NT2/D1 (cell line): ENCODE measurements around the gene PROSER3.
A peak's percentile ranks its signal among the peaks of the same experiment; 100 is the strongest.

Source experiments
- DNase-seq: peaks from one replicate; pipeline ENCODE4 v3.0.0-alpha.2; 2011; ENCODE audit warnings: low read depth, low spot score
- H3K27me3 ChIP-seq: 2 replicates; pipeline ENCODE4 v1.6.0; 2011; ENCODE audit warnings: mild to moderate bottlenecking; ENCODE audit not compliant: insufficient read length, insufficient read depth
- H3K36me3 ChIP-seq: 2 replicates; pipeline ENCODE4 v1.6.1; 2011; ENCODE audit warnings: mild to moderate bottlenecking, low read length, mixed read lengths; ENCODE audit not compliant: insufficient read depth, insufficient read length
- H3K4me1 ChIP-seq: 2 replicates; pipeline ENCODE4 v1.5.1; 2011; ENCODE audit not compliant: insufficient read depth, insufficient read length
- H3K4me3 ChIP-seq: 2 replicates; pipeline ENCODE4 v1.5.1; 2011; ENCODE audit warnings: low read depth; ENCODE audit not compliant: insufficient read length
- H3K9ac ChIP-seq: 2 replicates; pipeline ENCODE4 v1.6.0; 2011; ENCODE audit warnings: low read depth; ENCODE audit not compliant: insufficient read length
- H3K9me3 ChIP-seq: 2 replicates; pipeline ENCODE4 v1.5.1; 2011; ENCODE audit warnings: mild to moderate bottlenecking, low read length; ENCODE audit not compliant: insufficient read depth
- SUZ12 ChIP-seq: IDR thresholded peaks from 2 replicates; pipeline ENCODE4 v1.6.1; 2011; ENCODE audit not compliant: insufficient read length, insufficient read depth; ENCODE audit errors: extremely low read depth
- YY1 ChIP-seq: IDR thresholded peaks from 2 replicates; pipeline ENCODE4 v1.6.1; 2011; ENCODE audit not compliant: insufficient read length, insufficient read depth
- ZNF274 ChIP-seq: IDR thresholded peaks from 2 replicates; pipeline ENCODE4 v1.6.1; 2011; ENCODE audit warnings: mild to moderate bottlenecking, low read depth, low read length

PROSER3 gene

DNA sequence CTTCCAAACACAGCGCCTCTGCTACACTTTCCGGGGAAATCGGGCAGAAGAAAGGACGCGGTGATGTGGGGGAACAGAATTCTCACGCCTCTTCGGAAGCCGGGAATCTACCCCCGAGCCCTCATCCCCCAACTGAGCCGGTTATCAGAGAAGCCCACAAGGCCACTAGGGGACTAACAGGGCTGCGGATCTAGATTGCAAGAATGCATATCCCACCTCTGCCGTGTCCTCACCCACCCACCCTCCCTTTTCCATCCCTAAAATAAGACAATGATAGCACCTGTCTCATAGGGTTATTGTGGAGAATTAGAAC lies 16.8 kb upstream of the PROSER3 start:
- Histone ChIP-seq H3K9me3 (no peaks in the 10 kb centered on the region), H3K27me3 (no peaks in the 10 kb centered on the region), H3K9ac (peak overlapping the region; percentile 74), H3K4me1 (peaks cover 9% of the 10 kb centered on the region), H3K36me3 (peaks cover 48% of the 10 kb centered on the region), H3K4me3 (peak overlapping the region; percentile 26)
- TF ChIP-seq SUZ12 (no peak), ZNF274 (no peak), YY1 (no peak)
- no peak for DNase-seq

DNA sequence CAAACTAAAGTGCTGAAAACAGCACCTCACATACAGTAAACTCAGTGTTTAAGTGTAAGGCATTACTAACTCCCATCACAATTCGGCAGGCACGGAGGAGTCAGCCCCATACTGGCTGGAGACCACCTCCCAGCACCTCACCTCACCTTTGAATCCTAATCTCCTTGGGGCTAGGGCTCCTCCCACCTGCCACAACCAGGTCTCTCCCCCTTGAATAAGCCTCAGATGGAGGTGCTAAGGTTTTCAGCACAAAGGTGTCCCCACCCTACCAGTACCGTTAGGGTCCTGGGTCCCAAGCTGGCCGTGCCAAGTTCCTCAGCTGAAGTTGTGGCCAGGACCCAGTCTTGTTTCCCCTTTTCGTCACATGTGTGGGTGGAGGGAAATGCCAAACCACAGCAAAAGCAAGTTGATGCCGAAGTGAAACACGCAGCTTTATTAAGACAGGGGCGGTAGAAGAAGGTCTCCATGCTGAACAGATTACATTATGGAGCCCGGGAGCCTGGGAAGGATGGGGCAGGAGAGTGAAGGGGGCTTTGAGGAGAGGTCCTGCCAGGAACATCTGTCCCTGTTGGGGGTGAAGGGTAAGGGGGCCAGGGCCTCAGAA lies 15.8 kb upstream of the PROSER3 start, which contains the start of gene IGFLR1:
Gene IGFLR1, minus strand, starts transcription at position 332 of the 604 bp plus-strand sequence. CDS start 1,272 bp downstream, outside the sequence.
- peaks cover 37% of the 10 kb centered on the region for H3K36me3 ChIP-seq
- no peaks in the 10 kb centered on the region for H3K9me3 ChIP-seq
- TF ChIP-seq SUZ12: no peak
- no peak for TF ChIP-seq YY1
- TF ChIP-seq ZNF274: no peak
- peak within 1 kb of the TSS; percentile 74 for H3K9ac ChIP-seq
- peak within 1 kb of the TSS; percentile 26 for H3K4me3 ChIP-seq
- no peak for DNase-seq
- H3K4me1 ChIP-seq: peaks cover 9% of the 10 kb centered on the region
- H3K27me3 ChIP-seq: no peaks in the 10 kb centered on the region

DNA sequence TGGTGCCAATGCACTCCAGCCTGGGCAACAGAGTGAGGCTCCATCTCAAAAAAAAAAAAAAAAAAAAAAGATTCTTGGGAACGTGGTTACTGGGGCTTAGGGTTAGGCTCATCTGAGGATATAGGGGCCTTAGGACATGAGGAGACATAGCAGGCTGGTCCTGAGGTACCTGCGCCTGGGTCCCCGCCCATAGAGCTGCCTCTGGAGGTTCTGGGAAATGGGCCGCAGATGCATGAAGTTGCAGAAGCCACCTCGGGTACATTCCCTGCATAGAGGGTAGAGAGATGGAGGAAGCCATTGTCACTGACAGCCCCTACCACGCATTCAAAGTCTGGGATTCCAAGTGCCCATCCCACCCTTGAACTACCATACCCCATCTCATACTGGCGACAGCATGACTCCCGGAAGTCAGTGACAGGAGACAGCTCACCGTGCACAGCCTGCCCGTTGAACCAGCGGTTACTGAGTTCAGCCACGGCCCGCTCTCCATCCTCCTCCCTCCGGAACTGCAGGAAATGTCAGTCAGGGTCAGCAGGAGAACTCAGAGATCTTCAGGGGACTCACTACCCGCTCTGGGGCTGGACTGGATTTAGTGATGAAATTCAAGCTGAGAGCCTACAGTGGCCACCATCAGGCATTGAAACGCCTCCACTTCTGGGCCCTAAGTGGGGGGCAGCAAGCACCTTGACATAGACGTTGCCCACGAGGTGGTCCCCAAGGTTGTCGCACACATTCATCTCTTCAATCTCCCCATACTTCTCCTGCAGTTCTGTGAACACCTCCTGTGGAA lies 14.1 kb upstream of the PROSER3 start:
- peaks cover 21% of the 10 kb centered on the region for H3K36me3 ChIP-seq
- no peak for DNase-seq
- TF ChIP-seq SUZ12 (no peak), ZNF274 (no peak), YY1 (no peak)
- H3K4me1 ChIP-seq: peaks cover 9% of the 10 kb centered on the region
- H3K9me3 ChIP-seq: no peaks in the 10 kb centered on the region
- H3K27me3 ChIP-seq: no peaks in the 10 kb centered on the region
- H3K9ac ChIP-seq: peak overlapping the region; percentile 33
- H3K4me3 ChIP-seq: peak overlapping the region; percentile 68

DNA sequence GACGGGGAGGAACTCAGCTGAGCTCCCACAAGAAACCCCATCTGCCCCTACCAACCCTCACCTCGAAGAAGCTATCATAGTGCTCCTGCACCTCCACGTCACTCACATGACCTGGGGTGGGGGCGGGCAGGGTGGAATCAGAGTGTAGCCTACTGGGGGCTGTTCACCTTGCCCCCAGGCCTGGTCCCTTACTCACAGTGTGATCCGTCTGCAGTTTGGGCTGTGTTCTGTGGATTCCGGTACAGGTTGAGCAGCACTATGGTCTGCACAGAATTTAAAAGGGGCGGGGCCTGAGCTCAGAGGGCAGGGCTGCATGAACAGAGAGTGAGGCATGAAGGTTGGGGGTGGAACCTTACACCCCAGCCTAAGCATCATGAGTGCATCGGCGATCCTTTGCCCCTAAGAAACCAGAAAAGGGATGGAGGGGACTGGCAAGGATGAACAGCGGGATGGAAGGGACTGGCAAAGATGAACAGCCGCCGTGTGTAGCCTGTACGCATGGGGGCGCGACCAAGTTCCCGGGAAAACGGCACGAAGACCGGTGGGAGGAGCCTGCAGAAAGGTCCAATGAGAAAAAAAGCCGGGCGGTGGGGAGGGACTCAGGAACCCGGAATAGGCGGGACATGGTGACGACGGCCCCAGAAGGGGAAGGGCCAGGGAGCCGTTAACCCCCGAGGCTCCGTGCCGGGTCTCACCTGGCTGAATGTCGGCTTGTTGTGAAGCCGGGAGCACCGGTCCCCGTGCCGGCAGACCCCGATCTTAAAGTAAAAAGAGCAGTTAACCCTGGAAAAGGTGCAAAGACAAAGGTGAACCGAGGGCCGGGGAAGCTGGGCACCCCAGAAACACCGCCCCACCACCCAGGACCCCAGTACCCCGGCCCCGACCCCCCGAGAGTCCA lies 13.3 kb upstream of the PROSER3 start:
- H3K4me3 ChIP-seq: peak overlapping the region; percentile 68
- peak overlapping the region; percentile 82 for H3K9ac ChIP-seq
- TF ChIP-seq ZNF274 (no peak), SUZ12 (no peak), YY1 (no peak)
- no peaks in the 10 kb centered on the region for H3K9me3 ChIP-seq
- peaks cover 7% of the 10 kb centered on the region for H3K4me1 ChIP-seq
- peak; percentile 88 for DNase-seq
- no peaks in the 10 kb centered on the region for H3K27me3 ChIP-seq
- H3K36me3 ChIP-seq: peaks cover 15% of the 10 kb centered on the region

DNA sequence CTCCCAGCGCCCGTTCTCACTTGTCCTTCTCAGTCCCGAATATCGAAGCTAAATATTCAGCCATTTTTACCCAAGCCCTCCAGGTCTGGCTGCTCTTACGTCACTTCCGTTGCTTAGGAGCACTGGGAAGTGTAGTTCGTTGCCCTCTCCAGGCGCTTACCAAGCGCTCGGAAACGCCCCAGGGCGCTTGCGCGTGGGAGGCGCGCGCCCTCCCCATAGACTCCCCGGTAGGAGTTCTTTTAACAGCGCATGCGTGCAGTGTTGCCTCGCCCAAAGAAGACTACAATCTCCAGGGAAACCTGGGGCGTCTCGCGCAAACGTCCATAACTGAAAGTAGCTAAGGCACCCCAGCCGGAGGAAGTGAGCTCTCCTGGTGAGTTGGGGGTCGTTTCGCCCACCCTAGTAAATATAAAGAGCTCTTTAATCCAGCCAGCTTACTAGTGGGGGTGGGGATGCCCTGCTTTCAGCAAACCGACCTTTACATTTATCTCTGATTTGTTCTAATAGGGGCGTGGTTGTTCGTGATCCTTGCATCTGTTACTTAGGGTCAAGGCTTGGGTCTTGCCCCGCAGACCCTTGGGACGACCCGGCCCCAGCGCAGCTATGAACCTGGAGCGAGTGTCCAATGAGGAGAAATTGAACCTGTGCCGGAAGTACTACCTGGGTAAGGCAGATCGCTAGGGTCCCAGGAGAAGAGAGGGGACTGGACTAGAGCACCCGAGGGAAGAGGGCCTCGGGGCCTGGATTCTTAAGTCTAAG lies 12.5 kb upstream of the PROSER3 start, which contains the start of the genes PSENEN and U2AF1L4:
Gene PSENEN, plus strand, starts transcription at position 324 of the 759 bp plus-strand sequence. Its CDS starts 280 bp downstream, at position 604.
Gene U2AF1L4, minus strand, starts transcription at position 91 of the 759 bp plus-strand sequence. Its CDS starts 27 bp downstream, at position 64.
- H3K4me1 ChIP-seq: peaks cover 7% of the 10 kb centered on the region
- no peaks in the 10 kb centered on the region for H3K27me3 ChIP-seq
- TF ChIP-seq ZNF274: no peak
- TF ChIP-seq SUZ12: no peak
- TF ChIP-seq YY1: peak; percentile 40
- H3K9me3 ChIP-seq: no peaks in the 10 kb centered on the region
- H3K36me3 ChIP-seq: peaks cover 15% of the 10 kb centered on the region
- DNase-seq: peak; percentile 97
- peak within 1 kb of the TSS; percentile 90 for H3K9ac ChIP-seq
- H3K4me3 ChIP-seq: peak within 1 kb of the TSS; percentile 68

DNA sequence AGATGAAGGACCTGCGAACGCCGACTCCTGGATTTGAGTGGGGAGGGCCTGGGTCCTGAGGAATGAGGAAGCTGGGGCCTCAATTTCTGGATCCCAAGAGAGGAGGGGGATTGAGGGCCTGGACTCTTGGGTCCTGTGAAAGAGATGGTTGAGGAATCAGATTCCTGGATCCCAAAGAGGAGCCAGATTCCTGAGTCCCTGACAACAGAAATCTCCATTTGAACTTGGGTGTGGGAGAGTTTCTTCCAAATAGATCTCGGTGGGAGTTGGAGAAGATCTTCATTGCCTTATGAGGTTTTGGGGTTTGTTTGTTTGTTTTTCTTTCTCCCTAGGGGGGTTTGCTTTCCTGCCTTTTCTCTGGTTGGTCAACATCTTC lies 11.9 kb upstream of the PROSER3 start:
- H3K27me3 ChIP-seq: no peaks in the 10 kb centered on the region
- H3K9me3 ChIP-seq: no peaks in the 10 kb centered on the region
- H3K36me3 ChIP-seq: peaks cover 15% of the 10 kb centered on the region
- DNase-seq: no peak
- peak overlapping the region; percentile 68 for H3K4me3 ChIP-seq
- H3K4me1 ChIP-seq: peaks cover 7% of the 10 kb centered on the region
- peak overlapping the region; percentile 90 for H3K9ac ChIP-seq
- TF ChIP-seq ZNF274: no peak
- TF ChIP-seq YY1: no peak
- TF ChIP-seq SUZ12: no peak
